ENCODE measurements around the gene CLPTM1L. TPM values are rescaled to one million over a fixed set of nuclear protein-coding genes. Genes with fewer than 3 reads are reported as not detected.

Gene CLPTM1L
- total RNA-seq, 1 experiment from 2014 or later, result 925 TPM

DNA sequence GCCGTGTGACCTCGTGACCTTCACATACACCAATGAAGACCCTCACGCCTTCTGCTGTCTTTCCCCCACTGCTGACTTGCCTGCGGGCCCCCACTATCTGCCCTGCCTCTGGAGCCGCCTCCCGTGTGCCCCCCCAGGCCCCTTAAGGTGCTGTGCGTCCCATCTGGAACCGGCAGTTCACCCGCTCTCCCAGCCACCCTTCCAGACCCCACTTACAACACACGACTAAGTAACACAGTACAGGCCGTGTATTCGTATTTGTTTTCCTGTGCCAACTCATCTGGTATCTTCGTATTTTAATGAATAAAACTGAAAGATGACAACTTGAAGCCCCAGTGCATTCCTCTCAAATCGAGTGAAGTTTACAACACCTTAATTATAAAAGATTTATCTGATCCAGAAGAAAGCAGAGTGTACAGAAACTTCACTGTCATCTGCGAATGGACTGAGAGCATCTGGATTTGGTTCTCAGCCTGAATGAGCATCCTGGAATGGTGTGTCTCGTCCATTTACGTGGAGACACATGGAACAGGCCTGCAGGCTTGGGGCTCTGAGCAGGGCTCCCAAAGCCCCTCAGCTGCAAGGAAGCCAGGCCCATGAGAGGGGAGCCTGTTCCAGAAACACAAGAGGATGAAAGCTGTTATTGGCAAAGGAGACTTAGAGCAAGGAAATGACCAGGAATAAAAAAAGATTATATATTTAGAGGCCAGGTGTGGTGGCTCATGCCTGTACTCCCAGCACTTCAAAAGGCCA, 28.1 kb downstream of the CLPTM1L start:
- no peak for DNase-seq
- Histone ChIP-seq H3K4me3 (no peak overlapping the region), H3K36me3 (peaks cover 54% of the 10 kb centered on the region), H3K9me3 (peaks cover 3% of the 10 kb centered on the region), H3K27me3 (no peaks in the 10 kb centered on the region)

DNA sequence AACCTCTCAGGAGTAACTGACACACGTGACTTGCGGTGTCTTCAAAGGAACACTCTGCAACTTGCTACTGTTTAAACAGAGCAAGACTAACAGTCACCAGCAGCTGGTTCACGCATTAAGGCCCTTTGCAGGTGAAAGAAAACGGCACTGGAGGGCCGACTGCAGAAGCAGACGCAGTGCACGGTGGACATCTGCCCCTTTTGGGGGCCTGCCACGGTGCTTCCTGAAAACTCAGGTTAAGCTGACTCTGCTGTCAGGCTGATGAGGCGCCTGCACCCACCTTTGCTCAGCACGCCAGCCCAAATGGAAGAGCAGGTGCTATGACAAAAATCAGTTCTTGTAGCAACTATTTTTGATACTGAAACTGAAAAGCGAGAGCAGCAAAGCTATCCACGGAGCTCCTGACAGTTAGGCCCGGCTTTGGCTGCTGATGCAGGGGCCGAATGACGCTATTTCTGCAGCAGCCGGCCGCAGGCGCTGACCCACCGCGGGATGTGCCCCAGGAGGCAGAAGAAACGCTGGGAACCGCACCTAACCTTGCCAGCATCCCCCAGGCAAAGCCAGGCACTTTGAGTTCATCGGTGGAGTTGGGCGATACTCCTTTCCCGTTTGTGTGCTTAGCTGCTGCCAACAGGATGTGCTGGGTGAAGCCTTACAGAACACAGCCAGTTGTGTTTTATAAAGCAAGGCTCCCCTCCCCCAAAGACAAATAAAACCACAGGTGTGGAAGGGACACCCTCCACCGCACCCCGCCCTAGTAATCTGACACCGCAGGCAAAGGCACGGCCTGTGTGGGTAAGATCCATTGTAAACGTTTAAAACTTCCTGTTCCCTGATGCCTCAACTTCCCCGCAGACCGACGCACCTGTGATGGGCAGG, 29.0 kb downstream of the CLPTM1L start:
- Histone ChIP-seq H3K36me3 (peaks cover 45% of the 10 kb centered on the region), H3K27me3 (no peaks in the 10 kb centered on the region), H3K9me3 (peaks cover 11% of the 10 kb centered on the region), H3K4me3 (no peak overlapping the region)
- no peak for DNase-seq

DNA sequence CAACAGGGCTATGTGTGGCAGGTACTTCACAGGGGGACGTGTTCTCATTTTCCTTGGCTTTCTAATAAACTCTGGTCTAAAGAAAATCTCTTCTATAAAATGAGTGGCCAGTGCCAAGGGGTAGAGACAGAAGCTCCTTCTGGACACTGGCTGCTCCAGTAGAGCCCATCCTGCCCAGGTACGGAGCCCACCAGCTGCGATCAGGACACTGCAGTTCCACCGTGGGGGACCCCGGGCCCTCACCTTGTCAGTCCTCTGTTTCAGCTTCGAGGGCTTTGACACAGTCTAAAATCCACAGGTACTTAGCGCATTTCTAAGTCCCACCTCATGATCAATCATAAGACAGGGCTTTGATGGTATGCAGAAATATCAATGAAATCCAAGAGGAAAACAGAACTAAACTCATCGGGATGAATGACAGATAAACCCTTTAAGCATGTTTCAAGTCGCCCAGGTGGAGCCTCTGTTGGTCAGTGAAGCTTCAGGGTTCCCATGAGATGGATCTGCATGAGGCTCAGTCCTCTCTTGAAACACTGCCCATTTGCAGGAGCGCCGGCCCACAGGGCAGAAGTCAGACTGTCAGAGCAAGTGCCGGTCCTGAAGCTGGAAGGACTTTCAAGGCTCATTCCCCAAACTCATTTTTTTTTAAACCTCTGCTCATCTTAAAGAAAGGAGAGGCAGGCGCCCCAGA, 29.7 kb downstream of the CLPTM1L start:
- Histone ChIP-seq H3K9me3 (peaks cover 19% of the 10 kb centered on the region), H3K27me3 (no peaks in the 10 kb centered on the region), H3K4me3 (no peak overlapping the region), H3K36me3 (peaks cover 38% of the 10 kb centered on the region)
- no peak for DNase-seq

DNA sequence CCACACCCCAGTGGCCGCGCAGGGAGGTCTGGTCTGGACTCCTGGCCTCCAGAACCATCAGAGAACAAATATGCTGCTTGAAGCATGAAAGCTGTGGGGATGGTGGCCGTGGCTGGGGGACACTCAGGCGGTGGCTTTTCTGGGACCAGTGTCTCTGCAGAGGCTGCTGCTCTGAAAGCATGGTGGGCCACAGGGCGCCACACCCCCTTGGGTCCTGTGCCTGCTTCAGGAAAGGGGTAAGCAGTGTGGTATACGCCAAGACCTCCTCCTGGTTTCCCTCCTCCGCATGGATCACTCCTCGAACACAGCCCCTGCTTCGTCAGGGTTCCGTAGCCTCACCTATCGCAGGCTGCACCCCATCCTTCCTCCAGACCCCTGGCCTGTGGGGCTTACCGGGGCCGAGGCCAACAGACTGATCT, 30.3 kb downstream of the CLPTM1L start:
- H3K27me3 ChIP-seq, result no peaks in the 10 kb centered on the region
- peaks cover 32% of the 10 kb centered on the region for H3K36me3 ChIP-seq
- H3K9me3 ChIP-seq, result peaks cover 22% of the 10 kb centered on the region
- DNase-seq, result no peak
- H3K4me3 ChIP-seq, result no peak overlapping the region

DNA sequence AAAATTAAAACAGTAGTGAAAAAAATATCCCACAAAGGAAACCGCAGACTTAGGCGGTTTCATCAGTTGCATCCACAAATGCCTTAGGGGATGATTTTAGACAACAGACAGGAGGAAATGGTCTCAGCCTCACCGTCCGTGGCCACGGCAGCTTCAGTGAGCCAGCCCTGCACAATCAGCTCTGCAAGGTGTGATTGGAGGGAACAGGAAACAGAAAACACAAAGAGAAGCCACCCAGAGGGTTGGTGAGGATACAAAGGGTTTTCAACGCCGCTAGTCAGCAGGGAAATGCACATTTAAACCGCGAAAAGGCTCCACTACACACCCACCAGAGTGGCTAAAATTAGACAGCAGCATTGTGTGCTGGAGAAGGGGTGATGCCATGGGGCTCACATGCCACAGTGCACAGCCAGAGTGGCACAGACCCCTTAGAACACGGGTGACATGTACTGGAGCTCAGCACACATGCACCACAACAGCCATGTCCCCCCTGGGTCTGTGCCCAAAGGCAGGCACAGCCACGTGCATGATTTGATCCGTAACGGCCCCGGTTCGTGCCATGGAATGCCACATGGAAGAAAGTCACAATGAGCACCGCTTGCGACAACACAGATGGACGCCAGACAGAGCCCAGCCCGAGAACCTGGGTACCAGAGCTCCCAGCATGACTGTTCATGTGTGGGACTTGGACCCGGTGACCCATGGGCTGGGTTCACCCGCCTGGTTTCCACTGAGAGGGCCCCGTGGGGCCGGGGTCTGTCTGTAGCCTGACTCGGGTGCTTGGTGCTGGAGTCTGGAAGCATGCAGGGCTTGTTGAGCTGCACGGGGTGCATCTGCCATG, 31.7 kb downstream of the CLPTM1L start:
- H3K9me3 ChIP-seq, result peaks cover 22% of the 10 kb centered on the region
- DNase-seq, result no peak
- H3K4me3 ChIP-seq, result no peak overlapping the region
- peaks cover 20% of the 10 kb centered on the region for H3K36me3 ChIP-seq
- H3K27me3 ChIP-seq, result no peaks in the 10 kb centered on the region

DNA sequence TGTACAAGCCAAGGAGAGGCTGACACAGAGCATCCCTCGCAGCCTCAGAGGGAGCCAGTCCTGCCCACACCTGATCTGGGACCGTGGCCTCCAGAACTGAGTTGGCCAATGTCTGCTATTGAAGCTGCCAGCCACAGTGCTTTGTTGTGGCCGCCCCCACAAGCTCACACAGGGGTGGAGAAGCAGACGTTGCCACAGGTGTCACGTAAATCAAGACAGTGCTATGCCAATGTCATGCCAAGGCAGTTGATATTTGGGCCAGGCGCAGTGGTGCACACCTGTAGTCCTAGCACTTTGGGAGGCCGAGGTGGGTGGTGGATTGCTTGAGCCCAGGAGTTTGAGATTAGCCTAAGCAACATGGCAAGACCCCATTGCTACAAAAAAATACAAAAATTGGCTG, 32.7 kb downstream of the CLPTM1L start:
- H3K27me3 ChIP-seq, result no peaks in the 10 kb centered on the region
- H3K9me3 ChIP-seq, result peaks cover 22% of the 10 kb centered on the region
- no peak for DNase-seq
- H3K4me3 ChIP-seq, result no peak overlapping the region
- H3K36me3 ChIP-seq, result peaks cover 10% of the 10 kb centered on the region

DNA sequence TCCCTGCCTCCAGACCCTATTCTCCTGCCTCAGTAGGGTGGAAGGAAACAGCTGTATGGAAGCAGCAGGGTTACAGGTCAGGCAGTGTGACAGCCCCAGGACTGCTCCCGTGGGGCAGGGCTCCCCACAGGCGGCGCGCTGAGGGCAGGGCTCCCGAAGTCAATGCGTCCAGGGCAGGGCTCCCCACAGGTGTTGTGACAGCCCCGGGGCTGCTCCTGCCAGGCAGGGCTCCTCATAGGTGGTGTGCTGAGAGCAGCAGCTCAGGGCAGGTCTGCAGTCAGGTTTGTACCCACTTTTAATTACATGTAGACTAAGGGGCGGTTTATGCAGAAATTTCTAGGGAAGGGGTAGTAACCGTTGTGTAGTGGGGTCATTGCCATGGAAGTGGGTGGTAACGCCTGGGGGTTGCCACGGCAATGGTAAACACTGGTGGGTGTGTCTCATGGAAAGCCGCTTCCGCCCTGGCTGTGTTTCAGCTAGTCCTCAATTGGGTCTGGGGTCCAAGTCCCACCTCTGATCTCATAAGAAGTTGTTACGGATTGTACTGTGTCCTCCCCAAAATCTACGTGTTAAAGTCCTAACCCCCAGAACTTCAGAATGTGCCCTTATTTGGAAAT, 33.4 kb downstream of the CLPTM1L start:
- Histone ChIP-seq H3K4me3 (no peak overlapping the region), H3K9me3 (peaks cover 22% of the 10 kb centered on the region), H3K36me3 (peaks cover 3% of the 10 kb centered on the region; the same call in 1 of the 2 replicates), H3K27me3 (no peaks in the 10 kb centered on the region)
- no peak for DNase-seq

DNA sequence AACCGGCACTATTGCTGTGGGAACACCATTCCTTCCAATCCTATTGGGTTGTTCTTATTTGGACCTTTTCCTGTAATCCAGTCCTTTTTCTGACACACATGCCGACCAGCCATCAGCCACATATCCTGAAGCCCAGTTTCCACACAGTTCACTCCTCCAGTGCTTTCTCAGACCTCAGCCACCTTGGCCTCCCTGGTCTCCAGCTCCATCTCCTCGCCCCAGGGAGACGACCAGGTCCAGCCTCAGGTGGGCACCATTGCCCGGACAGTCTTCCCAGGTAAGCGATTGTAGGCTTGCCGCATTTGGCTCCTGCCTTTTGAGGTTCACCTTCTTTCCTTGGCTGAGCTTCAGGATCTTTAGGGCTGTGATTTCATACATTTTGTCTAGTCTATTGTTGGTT, 34.8 kb downstream of the CLPTM1L start:
- Histone ChIP-seq H3K9me3 (peaks cover 22% of the 10 kb centered on the region), H3K4me3 (no peak overlapping the region), H3K36me3 (no peaks in the 10 kb centered on the region), H3K27me3 (peaks cover 7% of the 10 kb centered on the region; the same call in 1 of the 2 replicates)
- no peak for DNase-seq

DNA sequence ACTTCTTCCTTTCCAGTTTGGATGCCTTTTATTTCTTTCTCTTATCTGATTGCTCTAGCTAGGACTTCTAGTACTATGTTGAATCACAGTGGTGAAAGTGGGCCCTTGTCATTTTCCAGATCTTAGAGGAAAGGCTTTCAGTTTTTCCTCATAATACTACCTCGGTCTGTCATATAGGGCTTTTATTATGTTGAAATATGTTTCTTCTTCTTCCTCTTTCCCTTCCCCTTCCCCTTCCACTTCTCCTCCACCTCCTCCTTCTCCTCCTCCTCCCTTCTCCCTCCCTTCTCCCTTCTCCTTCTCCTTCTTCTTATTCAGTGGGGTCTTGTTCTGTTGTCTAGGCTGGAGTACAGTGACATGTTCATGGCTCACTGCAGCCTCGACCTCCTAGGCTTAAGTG, 40.9 kb downstream of the CLPTM1L start:
- DNase-seq, result no peak
- Histone ChIP-seq H3K27me3 (peaks cover 39% of the 10 kb centered on the region), H3K36me3 (no peaks in the 10 kb centered on the region), H3K4me3 (no peak overlapping the region), H3K9me3 (peaks cover 8% of the 10 kb centered on the region)

DNA sequence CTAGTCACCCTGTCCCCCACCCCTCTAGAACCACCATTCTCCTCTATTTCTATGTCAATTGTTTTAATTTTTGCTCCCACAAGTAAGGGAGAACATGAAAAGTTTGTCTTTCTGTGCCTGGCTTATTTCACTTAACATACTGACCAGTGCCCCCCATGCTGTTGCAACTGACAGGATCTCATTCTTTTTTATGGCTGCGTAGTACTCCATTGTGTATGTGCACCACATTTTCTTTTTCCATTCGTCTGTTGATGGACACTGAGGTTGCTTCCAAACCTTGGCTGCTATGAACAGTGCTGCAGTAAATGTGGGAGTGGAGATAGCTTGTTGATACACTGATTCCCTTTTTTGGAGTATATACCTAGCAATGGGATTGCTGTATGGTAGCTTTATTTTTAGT, 42.6 kb downstream of the CLPTM1L start:
- no peak for DNase-seq

DNA sequence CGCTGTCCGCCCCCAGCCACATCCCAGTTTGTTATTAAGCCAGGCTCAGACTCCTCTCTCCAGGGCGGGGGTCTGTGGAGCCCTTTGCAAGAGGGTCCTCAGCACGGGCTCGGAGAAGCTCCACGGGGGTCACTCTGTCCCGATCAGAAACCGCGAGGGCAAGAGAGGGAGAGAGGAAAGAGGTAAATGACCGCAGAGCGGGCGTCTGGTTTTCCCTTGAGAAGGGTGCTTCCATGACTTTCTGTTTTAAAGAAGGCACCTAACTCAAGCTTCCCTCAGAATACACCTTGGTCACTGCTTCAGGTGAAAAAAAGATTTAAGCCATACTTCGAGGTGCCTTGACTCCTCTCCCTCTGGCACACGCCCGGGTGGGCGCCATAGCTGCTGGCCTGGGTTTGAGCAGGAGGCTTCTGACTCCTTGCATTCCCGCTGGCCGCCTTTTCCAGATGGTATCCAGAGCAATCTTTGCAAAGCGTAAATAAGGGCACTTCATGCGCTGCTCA, 44.3 kb downstream of the CLPTM1L start:
- no peak for DNase-seq
- Histone ChIP-seq H3K9me3 (peaks cover 8% of the 10 kb centered on the region), H3K27me3 (peaks cover 33% of the 10 kb centered on the region), H3K36me3 (no peaks in the 10 kb centered on the region), H3K4me3 (no peak overlapping the region)

More for the DNA sequence above, 42.6 kb downstream of the CLPTM1L start:
- H3K4me3 ChIP-seq, result no peak overlapping the region
- peaks cover 8% of the 10 kb centered on the region for H3K9me3 ChIP-seq
- no peaks in the 10 kb centered on the region for H3K36me3 ChIP-seq
- H3K27me3 ChIP-seq, result peaks cover 39% of the 10 kb centered on the region

DNA sequence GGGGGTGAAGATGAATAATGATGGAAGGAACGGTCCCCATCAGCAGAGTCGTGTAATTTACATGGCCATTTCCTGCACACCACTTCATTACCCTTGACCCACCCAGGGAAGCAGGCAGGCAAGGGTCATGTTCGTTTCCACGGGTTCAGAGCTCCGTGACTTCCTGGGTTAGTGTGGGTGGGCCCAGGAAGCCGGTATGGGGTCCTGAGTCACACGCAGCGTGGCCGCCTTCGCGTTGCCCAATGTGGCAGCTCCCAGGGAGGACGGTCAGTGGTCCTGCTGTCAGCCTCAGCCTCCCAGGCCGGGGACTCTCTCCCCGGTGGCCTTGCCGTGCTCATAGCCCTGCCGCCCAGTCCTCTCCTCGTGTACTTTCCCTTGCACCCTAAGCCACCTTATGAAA, 44.9 kb downstream of the CLPTM1L start:
- no peaks in the 10 kb centered on the region for H3K36me3 ChIP-seq
- H3K27me3 ChIP-seq, result peaks cover 31% of the 10 kb centered on the region
- H3K9me3 ChIP-seq, result peaks cover 8% of the 10 kb centered on the region
- no peak overlapping the region for H3K4me3 ChIP-seq
- no peak for DNase-seq

DNA sequence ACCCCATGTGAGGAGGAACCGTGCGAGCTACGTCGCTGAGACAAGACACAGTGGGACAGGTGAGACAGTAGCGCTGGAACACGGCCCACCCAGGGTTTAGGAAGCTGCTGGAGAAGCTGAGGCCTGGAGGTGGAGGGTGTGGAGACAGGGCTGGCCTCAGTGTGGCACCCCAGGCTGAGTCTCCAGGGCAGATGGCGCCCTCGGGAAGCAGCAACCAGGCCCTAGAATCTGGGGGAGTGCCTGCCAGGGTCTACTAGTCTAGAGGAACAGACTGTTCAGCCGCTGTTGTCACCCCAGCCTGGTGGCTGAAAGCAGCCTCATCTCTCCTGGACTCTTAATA, 45.4 kb downstream of the CLPTM1L start:
- H3K36me3 ChIP-seq, result no peaks in the 10 kb centered on the region
- H3K27me3 ChIP-seq, result peaks cover 27% of the 10 kb centered on the region
- peaks cover 8% of the 10 kb centered on the region for H3K9me3 ChIP-seq
- no peak overlapping the region for H3K4me3 ChIP-seq
- DNase-seq, result no peak

DNA sequence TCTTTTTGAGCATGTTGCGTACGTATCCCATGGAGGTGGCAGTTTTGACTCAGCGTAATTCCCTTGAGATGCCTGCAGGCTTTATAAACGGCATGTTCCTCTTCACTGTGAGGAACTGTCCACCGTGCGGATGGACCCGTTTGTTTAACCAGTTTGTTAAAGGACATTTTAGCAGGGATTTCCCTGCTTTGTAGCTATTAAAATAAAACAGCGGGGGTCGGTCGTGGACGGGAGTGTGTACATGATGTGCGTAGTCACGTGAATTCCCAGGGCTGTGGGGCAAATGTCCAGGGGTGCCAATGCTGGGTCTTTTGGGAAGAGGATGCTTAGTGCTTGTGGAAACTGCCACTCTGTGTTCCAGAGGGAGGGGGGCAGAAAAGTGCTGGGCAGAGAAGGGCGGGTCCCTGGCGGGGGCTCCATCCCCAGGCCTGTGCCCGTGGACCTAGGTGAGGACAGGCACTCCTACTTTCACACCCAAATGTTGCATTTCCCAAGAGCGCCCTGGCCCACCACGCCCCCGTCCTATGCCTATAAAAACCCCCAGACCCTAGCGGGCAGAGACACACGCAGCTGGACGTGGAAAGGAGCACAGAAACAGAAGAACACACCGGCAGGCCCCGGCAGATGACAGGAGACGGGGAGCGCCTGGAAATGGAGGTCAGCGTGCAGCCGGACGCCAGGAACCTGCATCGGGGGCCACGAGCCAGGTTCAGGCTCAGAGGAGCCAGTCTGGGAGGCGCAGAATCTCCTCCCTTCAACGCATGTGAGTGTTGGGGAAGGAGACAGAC, 46.0 kb downstream of the CLPTM1L start:
- peaks cover 25% of the 10 kb centered on the region for H3K27me3 ChIP-seq
- no peaks in the 10 kb centered on the region for H3K36me3 ChIP-seq
- H3K4me3 ChIP-seq, result no peak overlapping the region
- DNase-seq, result no peak
- H3K9me3 ChIP-seq, result peaks cover 8% of the 10 kb centered on the region

DNA sequence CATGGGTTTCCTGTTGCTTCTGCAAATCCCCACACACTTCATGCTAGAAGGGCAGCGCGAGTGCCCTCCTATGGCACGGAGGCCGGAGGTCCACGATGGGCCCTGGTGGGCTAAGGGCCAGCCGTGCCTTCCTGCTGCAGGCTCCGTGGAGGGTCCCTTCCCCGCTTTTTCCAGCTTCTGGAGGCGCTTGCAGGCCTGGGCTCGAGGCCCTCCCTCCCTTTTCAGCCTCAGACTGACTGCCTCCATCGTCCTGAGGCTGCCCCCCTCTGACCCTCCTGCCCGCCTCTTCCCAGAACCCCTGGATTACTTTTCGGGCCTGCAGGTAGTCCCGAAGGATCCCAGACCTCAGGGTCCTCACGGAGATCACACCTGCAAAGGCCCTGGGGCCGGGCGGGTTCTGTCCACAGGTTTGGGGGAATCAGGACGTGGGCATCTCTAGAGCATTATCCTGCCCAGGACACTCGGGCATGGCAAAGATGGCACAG, 46.8 kb downstream of the CLPTM1L start:
- peaks cover 5% of the 10 kb centered on the region; the same call in 1 of the 2 replicates for H3K9me3 ChIP-seq
- DNase-seq, result no peak
- peaks cover 19% of the 10 kb centered on the region for H3K27me3 ChIP-seq
- H3K36me3 ChIP-seq, result no peaks in the 10 kb centered on the region
- no peak overlapping the region for H3K4me3 ChIP-seq

Measured in MG63 (cell line).